ENCODE results near the gene PLXNA4.

GRCh38 chr7:132544025-132544424 is 32.2 kb downstream of the PLXNA4 start:
- TF ChIP-seq CTCF (tag by site-specific recombination; IDR thresholded peaks at IDR 0.05) (no peak), SALL2 (tag by site-specific recombination; IDR thresholded peaks at IDR 0.05; ENCODE audit: borderline replicate concordance) (no peak), SP2 (tag by site-specific recombination; IDR thresholded peaks at IDR 0.05) (no peak)

Measured in HEK293 (cell line).